Stimulated activated CD4-positive, alpha-beta T cell treated with anti-CD3 and anti-CD28 coated beads, Interleukin-12 subunit alpha, Interleukin-12 subunit beta, amount 100 ng/mL, for 24 hours (primary cell): Measurements from ENCODE around the gene CTSE.
"Not testable (repeated sequence)": the region's sequence is repeated elsewhere in the genome, so short reads cannot be mapped to it uniquely, and the experiment has no call there.

Source experiments
- DNase-seq, 2 experiments: peaks; one replicate each; pipeline ENCODE4 v3.0.0-alpha.2; 2020; ENCODE audit warnings: low read depth in 2 of 2

CTSE gene

GRCh38 chr1:206023695-206024094 is at the start of gene CTSE:
Gene CTSE (minus strand): TSS chr1:206023895. CDS start chr1:206023791, 104 bp downstream.
- DNase-seq = no peak

- no peak for DNase-seq
Observed at GRCh38 chr1:206070627-206071304, 47.1 kb upstream of the CTSE start.

GRCh38 chr1:206068314-206068713 is 44.6 kb upstream of the CTSE start:
- no peak for DNase-seq

GRCh38 chr1:206067486-206068227 is 44.0 kb upstream of the CTSE start:
- no peak for DNase-seq

GRCh38 chr1:206066479-206067171 is 42.9 kb upstream of the CTSE start:
- no peak for DNase-seq

- no peak for DNase-seq
Observed at GRCh38 chr1:206065547-206066145, 42.0 kb upstream of the CTSE start.

GRCh38 chr1:206064501-206064900 is 40.8 kb upstream of the CTSE start:
- DNase-seq = not testable (repeated sequence)

- DNase-seq = not testable (repeated sequence)
Observed at GRCh38 chr1:206064001-206064400, 40.3 kb upstream of the CTSE start.

- DNase-seq = no peak
Observed at GRCh38 chr1:206062464-206062863, 38.8 kb upstream of the CTSE start.

GRCh38 chr1:206060844-206061243 is 37.1 kb upstream of the CTSE start:
- no peak for DNase-seq

- no peak for DNase-seq
Observed at GRCh38 chr1:206059355-206059915, 35.7 kb upstream of the CTSE start.

- no peak for DNase-seq
Observed at GRCh38 chr1:206058927-206059292, 35.2 kb upstream of the CTSE start.

GRCh38 chr1:206058289-206058926 is 34.7 kb upstream of the CTSE start:
- DNase-seq = not testable (repeated sequence)

GRCh38 chr1:206055639-206056323 is 32.1 kb upstream of the CTSE start:
- not testable (repeated sequence) for DNase-seq

GRCh38 chr1:206055069-206055625 is 31.5 kb upstream of the CTSE start:
- DNase-seq = not testable (repeated sequence)

- DNase-seq = not testable (repeated sequence)
Observed at GRCh38 chr1:206053616-206054015, 29.9 kb upstream of the CTSE start.

GRCh38 chr1:206052919-206053610 is 29.4 kb upstream of the CTSE start, which contains the start of gene RHEX:
Gene RHEX (plus strand): TSS chr1:206053173. CDS start chr1:206097829, 44,656 bp downstream.
- not testable (repeated sequence) for DNase-seq

- not testable (repeated sequence) for DNase-seq
Observed at GRCh38 chr1:206052231-206052865, 28.7 kb upstream of the CTSE start.

- DNase-seq = peak; percentile 24 to 47
Observed at GRCh38 chr1:206050655-206051235, 27.1 kb upstream of the CTSE start.
